ENCODE measurements around the gene CRACR2A.
A peak's percentile ranks its signal among the peaks of the same experiment; 100 is the strongest.

The CRACR2A gene, protein sequence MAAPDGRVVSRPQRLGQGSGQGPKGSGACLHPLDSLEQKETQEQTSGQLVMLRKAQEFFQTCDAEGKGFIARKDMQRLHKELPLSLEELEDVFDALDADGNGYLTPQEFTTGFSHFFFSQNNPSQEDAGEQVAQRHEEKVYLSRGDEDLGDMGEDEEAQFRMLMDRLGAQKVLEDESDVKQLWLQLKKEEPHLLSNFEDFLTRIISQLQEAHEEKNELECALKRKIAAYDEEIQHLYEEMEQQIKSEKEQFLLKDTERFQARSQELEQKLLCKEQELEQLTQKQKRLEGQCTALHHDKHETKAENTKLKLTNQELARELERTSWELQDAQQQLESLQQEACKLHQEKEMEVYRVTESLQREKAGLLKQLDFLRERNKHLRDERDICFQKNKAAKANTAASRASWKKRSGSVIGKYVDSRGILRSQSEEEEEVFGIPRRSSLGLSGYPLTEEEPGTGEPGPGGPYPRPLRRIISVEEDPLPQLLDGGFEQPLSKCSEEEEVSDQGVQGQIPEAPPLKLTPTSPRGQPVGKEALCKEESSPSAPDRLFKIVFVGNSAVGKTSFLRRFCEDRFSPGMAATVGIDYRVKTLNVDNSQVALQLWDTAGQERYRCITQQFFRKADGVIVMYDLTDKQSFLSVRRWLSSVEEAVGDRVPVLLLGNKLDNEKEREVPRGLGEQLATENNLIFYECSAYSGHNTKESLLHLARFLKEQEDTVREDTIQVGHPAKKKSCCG

DNA sequence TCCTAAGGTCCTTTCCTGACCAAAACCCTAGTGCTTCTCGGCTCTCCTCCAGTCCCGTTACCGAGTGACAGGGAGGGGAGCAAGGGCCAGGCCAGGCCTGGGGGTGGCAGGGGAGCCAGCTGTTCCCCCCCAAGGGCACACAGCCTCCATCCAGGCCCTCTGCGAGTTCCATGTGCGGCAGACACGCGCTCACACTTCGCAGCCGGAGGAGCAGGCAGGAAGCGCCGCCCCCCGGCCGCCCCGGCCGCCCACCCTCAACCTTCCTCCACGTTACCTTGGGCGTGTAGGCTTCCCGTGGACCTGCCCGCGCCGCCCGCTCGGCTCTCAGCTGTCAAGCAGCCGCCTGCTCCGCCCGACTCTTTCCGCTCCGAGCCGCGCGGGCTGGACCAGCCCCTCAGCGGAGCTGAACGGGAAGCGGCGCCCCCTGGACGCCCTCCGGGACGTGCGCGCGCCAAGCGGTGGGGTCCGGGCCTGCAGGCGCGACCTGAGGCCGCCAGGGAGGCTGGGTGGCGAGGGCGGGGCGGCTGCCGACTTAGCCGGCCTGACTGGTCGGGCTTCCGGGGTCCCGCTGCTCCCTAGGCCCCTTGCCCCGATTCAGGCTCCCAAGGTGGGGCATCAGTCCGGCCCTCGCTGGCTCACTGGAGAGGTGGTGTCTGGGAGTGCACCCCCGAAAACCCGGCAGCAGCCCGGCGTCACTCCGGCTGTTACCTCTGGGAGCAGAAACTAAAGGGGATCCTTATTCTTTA lies at the start of gene CRACR2A:
CRACR2A (minus strand) TSS at position 369 of the 746 bp plus-strand sequence. CDS start 56,110 bp downstream, outside the sequence.
- DNase-seq (ENCODE audit: low read depth), result peak; percentile 80

DNA sequence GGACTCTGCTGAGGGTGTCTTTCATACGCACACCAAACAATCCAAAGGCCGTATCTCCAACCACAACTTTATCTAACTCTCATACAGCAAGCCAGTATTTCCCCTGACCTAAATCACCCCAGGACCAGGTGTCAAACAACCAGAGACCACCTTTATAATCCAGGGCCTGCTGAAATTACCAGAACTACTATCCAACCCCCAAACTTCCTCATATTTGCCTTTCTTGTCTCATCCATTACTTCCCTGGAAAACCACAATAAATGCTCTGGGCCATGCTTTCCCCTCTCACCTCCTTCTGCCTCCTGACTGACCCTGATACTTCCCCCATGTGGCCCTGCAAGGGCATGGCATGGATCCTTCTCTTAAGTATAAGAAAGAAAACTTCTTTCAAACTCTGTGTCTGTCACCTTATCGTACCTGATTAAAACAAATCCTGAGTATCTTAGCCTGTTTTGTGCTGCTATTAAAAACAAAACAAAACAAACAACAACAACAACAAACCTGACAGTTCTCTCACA lies 44.7 kb upstream of the CRACR2A start:
- DNase-seq (ENCODE audit: low read depth), result no peak

DNA sequence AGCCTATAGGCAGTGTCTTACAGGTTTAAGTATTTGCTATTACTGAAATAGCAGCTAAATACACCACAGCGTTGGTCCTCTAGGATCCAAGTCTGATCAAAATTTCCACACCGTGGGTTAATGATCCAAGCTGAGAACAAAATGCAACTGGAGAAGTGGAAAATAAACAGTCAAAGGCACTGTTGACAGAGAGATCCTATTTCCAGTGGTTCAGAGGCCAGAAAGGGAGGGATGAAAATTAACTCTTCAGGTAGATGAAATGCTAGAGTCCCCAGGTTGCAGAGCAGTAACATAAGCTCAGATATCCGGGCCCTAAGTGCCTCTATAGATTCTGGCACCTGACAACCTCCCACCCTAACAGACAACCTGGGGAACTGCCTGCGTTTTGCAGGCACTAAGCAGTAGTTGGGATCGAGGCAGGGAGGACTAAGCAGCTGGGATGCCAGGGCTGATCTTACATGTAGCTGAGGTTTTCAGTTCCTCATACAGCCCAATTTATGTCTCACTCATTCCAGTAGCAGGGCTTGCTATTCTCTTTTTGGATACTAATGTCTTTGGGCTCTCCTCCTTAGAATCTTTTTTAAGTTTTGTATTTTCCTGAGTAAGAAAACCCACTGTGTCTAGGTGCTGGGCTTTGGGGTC lies 42.7 kb upstream of the CRACR2A start:
- DNase-seq (ENCODE audit: low read depth), result no peak

DNA sequence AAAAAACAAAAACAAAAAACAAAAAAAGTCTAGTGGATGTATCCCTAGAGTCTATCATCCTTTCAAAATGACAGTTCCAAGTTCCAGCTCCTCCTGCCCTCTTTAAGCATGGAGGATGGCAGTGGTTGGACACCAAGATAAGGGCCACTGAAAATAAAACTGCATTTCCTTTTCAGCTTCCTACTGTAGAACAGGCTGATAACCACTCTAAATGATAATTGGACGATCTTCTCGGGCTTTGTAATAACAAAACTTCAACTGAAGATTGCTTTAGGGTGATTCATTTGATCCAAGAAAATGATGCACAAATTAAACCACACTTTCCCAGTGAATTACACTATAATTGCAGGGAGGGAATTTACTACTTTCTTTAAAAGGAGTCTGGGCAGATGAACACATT lies 42.2 kb upstream of the CRACR2A start:
- no peak for DNase-seq (ENCODE audit: low read depth)

DNA sequence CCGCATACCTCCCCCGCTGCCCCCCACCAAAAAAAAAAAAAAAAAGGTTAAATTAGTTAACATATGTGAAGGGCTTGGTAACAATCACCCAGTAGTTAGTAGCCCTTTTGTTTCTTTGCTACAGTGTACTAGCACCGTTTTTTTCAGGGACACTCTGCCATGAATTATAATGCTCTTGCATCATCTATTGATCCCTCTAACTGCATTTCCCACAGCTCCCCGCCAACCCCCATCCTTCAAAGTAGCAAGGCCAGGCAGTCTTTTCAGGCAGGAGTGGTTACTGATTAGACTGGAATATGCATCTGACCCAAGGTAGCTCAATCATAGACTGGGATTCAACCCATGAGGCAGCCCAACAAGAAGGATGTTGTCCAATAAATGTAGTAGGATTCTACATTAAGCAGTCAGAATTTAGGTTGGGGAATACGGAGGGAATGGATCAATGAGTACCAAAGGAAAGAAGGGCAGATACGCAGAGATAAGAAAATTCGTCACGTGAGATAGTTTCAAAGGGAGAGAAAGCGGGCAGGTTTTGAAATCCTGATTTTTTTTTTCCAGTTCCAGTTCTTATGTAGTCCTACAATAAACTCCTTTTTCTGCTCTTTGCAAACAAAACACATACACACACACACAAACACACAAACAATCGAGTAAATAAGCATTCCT lies 39.8 kb upstream of the CRACR2A start:
- no peak for DNase-seq (ENCODE audit: low read depth)

DNA sequence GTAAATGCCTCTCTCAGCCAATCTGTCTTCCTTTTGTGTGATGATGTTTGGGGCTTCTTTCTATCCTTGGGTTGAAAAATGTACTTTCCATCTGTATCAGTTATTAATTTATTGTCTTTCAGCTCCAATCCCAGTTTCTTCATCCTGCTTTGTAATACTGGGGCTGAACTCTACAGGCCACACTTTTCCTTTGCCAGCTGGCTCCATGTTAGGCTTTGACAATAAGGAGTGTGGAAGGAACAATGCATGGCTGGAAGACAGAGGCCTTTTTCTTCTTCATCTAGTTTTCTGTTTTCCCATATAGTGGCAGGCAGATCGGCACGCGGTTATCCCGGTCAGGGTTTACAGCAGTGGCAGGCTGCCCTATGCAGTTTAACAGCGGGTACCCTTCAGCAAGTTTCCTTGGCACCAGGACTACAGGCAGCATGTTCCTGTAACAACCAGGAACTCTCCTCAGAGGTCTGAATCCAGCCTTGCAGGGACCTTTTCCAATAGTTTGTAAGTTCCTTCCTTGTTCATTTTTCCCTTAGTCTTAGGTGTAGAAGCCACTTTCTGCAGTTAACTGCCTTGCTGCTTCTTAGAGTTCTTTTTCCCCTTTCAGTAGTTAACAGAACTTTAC lies 38.5 kb upstream of the CRACR2A start:
- DNase-seq (ENCODE audit: low read depth), result no peak

DNA sequence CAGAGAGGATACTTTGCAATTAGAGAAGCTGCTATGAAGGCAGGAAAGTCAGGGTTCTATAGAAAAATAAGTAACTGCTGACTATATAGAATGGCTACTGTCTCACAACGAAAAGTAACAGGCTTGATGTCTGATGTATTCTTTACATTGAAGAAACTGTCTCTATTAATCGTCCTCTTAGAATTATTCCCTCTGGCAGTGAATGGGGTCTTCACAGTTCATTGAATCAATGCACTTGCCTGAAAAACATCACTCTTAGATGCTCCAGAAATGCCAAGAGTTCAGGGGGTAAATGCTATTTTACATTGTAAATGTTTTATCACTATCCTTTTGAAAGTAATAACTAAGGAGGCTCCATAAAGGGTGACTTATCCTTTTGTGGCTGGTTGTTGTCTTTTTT lies 37.7 kb upstream of the CRACR2A start:
- DNase-seq (ENCODE audit: low read depth), result no peak

DNA sequence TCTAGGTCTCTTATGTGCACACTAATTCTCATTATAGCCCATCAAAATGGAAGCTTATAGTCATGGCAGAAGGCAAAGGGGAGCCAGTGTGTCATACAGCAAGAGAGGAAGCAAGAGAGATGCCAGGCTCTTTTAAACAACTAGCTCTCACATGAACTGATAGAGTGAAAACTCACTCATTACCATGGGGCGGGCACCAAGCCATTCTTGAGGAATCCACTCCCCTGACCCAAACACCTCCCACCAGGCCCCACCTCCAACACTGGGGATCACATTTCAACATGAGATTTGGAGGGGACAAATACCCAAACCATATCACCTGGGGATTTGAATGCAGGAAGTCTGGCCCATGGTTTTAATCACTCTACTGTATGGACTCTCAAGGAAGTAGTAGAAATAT lies 36.9 kb upstream of the CRACR2A start:
- DNase-seq (ENCODE audit: low read depth), result no peak

DNA sequence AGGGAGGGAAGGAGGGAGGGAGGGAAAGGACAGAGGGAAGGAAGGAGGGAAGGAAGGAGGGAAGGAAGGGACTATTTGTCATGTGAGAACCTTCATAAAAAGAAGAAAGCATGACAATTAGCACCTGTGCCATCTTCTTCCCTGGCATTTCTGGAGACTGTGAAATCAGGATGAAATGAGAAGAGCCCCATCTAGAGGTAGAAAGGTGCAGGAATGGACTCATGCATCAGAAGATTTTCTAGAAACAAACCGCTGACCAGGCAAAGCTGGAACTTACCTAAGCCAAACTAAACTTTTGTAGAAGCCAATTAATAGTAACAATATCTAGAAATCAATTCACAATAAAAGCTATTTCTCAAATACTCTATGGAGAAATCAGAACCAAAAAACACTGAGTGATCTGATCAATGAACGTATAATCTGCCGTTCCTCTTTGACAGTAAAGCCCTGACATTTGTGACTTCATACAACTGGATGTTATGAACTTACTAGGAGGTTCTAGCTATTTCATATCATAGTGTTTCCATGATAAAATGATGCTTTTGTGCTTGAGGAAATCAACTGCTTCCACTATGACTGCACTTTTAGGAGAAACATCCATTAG lies 24.4 kb upstream of the CRACR2A start:
- DNase-seq (ENCODE audit: low read depth), result no peak

DNA sequence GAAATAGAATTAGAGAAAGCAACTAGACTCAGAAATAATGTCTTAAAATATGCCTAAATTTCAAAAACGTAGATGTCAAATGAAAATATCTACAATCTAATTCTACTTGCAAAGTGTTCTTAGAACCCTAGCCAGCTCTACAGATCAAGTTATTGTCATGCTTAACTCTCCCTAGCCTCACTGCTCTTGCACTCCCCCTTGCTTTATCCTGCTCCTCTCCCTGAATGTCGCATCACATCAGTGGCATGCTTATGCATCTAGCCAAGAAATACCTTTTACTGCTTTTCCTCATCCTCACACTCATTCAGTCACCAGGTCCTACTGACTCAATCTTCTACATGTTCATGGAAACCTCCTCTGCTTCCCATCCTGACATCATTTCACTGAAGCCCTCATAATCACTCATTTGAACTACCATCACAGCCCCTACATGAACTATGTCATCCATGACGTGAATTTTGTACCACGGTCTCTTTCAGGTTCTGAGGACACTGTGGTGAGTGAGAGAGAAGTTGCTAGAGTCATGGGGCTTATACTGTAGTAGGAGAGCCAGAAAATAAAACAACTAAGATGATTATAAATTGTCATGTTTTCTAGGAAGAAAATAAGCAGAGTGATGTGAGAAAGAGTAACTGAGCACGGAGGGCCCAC lies 22.6 kb upstream of the CRACR2A start:
- DNase-seq (ENCODE audit: low read depth), result no peak

DNA sequence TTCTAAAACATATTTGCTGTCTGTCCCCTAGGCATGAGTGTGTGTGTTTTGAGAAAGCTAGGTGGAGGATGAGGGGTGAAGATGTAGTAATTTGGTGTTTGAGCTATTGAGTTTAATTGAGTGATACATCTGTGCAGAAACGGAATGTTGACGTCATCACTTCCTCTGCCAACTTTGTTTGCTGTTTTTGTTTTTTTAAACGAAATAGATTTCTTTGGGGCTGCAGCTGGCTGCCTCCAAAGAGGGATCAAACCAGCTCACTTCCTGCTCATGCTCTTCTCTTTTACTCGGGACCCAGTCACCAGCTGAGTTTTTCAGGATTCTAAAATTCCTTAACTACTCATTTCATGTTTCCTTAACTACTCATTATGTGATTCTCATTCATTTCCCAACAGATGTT lies 19.5 kb upstream of the CRACR2A start:
- DNase-seq (ENCODE audit: low read depth), result no peak

DNA sequence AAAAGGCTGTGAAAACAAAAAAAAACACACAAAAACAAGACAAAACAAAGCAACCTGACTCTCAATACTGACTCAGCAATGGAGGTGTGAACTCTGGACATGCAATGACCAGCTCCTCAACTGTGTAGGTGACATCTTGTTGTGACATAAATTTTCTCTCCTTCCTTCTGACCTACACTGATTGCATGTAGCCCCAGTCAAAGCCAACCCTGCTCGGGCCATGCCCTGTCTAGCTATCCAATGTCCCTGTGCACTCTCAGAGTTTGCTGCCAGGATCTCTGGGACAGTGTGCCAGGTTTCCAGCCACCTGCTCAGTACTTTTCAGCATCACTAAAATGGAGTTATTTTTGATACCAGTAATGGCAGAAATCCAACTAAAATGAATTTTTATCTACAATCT lies 18.9 kb upstream of the CRACR2A start:
- no peak for DNase-seq (ENCODE audit: low read depth)

DNA sequence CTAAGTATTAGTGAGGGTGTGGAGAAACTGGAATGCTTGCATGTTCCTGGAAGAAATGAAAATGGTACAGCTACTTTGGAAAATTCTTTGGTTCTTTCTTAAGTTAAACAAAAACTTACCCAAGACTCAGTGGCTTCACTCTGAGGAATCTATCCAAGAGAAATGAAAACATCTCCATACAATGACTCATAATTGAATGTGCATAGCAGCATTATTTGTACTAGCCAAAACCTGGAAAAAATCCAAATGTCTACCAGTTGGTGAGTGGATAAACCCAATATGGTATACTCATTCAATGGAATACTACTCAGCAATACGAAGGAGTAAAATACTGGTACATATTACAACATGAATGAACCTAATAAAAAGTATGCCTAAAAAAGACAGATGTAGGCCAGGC lies 18.0 kb upstream of the CRACR2A start:
- DNase-seq (ENCODE audit: low read depth), result no peak

DNA sequence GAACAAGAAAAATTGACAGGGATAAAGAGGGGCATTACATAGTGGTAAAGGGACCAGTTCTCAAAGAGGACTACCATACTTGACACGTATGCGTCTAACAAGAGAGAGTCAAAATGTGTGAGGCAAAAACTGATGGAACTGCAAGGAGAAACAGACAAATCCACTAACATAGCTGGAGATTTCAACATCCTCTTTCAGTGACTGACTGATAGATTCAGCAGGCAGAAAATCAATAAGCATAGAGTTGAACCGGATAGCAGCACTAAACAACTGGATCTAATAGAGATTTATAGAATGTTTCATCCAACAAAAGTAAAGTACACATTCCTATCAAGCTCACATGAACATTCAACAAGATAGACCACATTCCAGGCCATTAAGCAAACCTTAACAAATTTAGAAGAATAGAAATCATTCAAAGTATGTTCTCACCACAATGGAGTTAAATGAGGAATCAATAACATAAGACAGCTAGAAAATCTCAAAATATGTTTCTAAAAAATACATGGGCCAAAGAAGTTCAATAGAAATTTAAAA lies 16.1 kb upstream of the CRACR2A start:
- DNase-seq (ENCODE audit: low read depth), result no peak

DNA sequence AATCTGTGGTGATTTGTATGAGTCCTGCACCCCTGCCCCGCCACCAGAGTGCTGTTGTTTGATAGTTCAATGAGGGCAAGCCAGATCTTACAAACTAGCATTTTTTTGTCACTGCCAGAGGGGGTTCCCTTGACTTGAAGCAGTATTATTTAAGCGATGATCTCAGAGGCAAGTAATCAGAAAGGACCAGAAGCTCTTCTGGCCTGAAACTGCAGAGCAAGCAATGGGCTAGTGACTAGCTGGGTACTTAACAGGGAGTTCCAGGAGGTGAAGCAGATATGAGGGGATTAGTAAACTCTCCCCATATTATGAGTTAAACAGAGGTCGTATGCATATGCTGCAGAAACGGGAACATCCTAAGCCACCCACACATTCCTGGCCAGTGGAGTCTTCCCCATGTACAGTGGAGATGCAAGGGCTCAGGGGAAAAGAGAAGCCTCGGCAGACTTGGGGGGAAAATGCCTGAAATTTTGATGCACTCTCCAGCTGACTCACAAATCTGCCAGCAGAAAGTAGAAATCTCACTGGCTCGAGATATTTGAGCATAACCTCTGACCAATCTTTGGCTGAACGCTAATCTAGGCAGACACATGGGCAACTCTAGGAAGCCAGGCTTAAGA lies 8.3 kb upstream of the CRACR2A start:
- no peak for DNase-seq (ENCODE audit: low read depth)

DNA sequence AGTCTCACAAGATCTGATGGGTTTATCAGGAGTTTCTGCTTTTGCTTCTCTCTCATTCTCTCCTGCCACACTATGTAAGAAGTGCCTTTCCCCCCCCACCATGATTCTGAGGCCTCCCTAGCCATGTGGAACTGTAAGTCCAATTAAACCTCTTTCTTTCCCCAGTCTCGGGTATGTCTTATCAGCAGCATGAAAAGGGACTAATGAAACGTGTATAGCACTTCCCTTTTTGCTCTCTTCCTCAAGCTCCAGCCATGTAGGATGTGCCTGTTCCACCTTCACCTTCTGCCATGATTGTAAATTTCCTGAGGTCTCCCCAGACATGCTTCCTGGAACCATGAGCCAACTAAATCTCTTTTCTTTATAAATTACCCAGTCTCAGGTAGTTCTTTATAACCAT lies 7.0 kb upstream of the CRACR2A start:
- DNase-seq (ENCODE audit: low read depth), result no peak

DNA sequence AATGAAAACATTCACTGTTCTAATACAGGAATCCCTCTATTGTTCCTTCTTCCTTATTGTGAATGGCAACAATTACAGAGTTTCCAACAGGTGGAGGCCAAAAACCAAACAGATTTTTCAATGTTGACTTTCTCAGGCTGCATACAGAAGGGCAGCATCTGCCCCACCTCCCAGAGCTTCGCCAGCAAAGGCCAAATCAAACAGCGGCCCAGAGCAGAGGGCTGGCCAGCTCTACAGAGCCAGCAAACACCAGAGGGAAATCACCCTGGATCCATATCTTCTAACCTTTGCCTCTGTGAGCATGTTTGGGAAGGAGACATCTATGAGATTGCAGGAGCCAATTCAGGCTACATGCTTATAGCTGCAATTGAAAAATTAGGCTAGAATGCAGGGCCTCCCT lies 4.4 kb upstream of the CRACR2A start:
- DNase-seq (ENCODE audit: low read depth), result no peak

DNA sequence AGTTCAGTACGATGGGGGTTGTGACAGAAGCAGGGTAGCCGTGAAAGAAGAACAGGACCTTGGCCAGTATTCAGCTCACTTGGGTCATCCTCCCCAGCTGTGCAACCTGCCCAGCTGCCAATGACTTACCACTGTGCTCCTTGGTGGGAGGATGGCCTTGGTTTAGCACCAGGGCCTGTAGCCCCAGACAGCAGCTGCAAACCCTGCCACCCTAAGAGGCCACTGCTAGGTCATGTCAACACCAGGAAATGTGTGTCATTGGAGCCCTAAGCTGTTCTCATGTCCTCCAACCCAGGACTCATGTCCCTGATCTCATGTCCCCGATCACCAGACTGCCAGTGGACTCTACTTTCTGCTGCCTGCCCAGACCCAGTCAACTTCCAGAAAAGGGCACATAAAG lies 3.0 kb upstream of the CRACR2A start:
- no peak for DNase-seq (ENCODE audit: low read depth)

DNA sequence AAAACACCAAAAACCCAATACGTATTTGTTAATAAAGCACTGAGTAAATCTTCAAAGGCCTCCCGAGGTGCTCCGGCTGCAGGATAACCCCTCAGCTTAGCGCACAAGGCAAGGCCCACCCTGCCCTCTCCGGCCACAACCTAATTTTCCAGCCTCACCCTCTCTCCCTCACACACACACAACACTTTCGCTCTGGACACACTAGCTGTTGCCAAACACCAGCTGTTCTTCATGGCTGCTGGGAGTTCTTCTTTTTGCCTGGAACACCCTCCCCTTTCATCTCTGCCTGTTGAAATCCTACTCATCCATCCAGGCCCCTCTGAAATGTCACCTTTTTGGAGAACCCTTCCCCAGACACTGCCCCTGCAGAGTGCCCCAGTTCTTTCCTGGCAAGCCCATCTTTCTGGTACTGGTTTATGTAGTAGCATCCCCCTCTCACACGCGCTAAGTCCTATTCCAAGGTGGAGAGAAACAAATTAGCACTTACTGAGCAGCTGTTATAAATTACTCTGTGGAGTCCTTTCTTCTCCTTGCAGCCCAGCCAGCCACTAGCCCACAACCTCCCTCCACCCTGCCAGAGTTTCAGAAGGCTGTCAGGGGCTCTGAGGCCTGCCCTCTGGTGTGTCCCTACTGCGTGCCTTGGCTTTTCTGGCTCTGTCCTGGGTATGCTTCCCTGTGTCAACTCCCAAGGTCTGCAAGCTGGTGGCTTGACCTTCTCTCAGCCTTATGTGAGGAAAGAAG lies 805 bp upstream of the CRACR2A start:
- DNase-seq (ENCODE audit: low read depth), result no peak
